Peyer's patch (tissue), 4 donors: ENCODE results near the gene SERGEF. TPM values are rescaled to one million over a fixed set of nuclear protein-coding genes. Genes with fewer than 3 reads are reported as not detected.

Source experiments
- DNase-seq, 3 donors: peaks; one replicate each; pipeline ENCODE4 v3.0.0-alpha.2; 2017 to 2019
- H3K27ac ChIP-seq, 4 donors: fragments of 200-600 bp; sonication (generic); one replicate each; pipeline ENCODE4 v1.5.1; 2016 to 2019
- H3K27me3 ChIP-seq, 2 donors: fragments of 200-600 bp; sonication (generic); one replicate each; pipeline ENCODE4 v1.5.1; 2019
- H3K36me3 ChIP-seq, 3 donors: fragments of 200-600 bp; sonication (generic); one replicate each; pipeline ENCODE4 v1.5.1; 2016 to 2019
- H3K4me1 ChIP-seq, 4 donors: fragments of 200-600 bp; sonication (generic); one replicate each; pipeline ENCODE4 v1.5.1; 2016 to 2019
- H3K4me3 ChIP-seq, 4 donors: fragments of 200-600 bp; sonication (generic); 1 replicate in 3 of 4; 2 replicates in 1 of 4; pipeline ENCODE4 v1.5.1; 2016 to 2019; ENCODE audit warnings: mild to moderate bottlenecking in 1 of 4
- H3K9me3 ChIP-seq, 4 donors: fragments of 200-600 bp; sonication (generic); one replicate each; pipeline ENCODE4 v1.5.1; 2016 to 2019; ENCODE audit warnings: mild to moderate bottlenecking in 1 of 4
- CTCF ChIP-seq, 6 experiments: fragments of 450-650 bp in 4 of 6; fragments of 200-600 bp in 2 of 6; sonication (generic) in 1 of 6; IDR thresholded peaks; one replicate each; pipeline ENCODE4 v1.5.1; 2017 to 2019; ENCODE audit warnings: antibody characterized with exemption in 6 of 6, mild to moderate bottlenecking in 3 of 6, moderate library complexity in 1 of 6
- POLR2A ChIP-seq, 2 donors: fragments of 450-650 bp; IDR thresholded peaks; one replicate each; pipeline ENCODE4 v1.5.1; 2017; ENCODE audit warnings: antibody characterized with exemption in 2 of 2, mild to moderate bottlenecking in 2 of 2, moderate library complexity in 2 of 2
- total RNA-seq, 4 donors: library from RNA; depleted of rRNA; stranded (reverse); fragments of >200 nt; gene quantifications; one replicate each; pipeline ENCODE4 v1.1.0, GENCODE V29; 2016

SERGEF gene
- total RNA-seq, 4 donors from 2014 or later, result 19.4 to 40.4 (median 27.7) TPM

GRCh38 chr11:17788084-17788483 lies 224.8 kb downstream of the SERGEF start:
- no peak overlapping the region for H3K4me3 ChIP-seq
- H3K27ac ChIP-seq, result no peak overlapping the region
- H3K27me3 ChIP-seq, result no peaks in the 10 kb centered on the region
- no peak for DNase-seq
- no peaks in the 10 kb centered on the region for H3K4me1 ChIP-seq
- no peaks in the 10 kb centered on the region for H3K9me3 ChIP-seq
- TF ChIP-seq POLR2A (IDR thresholded peaks at IDR 0.05) (no peak), CTCF (IDR thresholded peaks at IDR 0.05) (no peak)
- H3K36me3 ChIP-seq, result no peaks in the 10 kb centered on the region

- Histone ChIP-seq H3K27ac (no peak overlapping the region), H3K9me3 (no peaks in the 10 kb centered on the region), H3K4me1 (no peaks in the 10 kb centered on the region), H3K4me3 (no peak overlapping the region), H3K36me3 (no peaks in the 10 kb centered on the region), H3K27me3 (no peaks in the 10 kb centered on the region)
- DNase-seq, result no peak
- TF ChIP-seq POLR2A (IDR thresholded peaks at IDR 0.05), result no peak
- TF ChIP-seq CTCF (IDR thresholded peaks at IDR 0.05), result no peak
Observed at GRCh38 chr11:17786824-17787525, 225.9 kb downstream of the SERGEF start.

GRCh38 chr11:17783878-17784277 lies 229.0 kb downstream of the SERGEF start:
- Histone ChIP-seq H3K4me3 (no peak overlapping the region), H3K27ac (no peak overlapping the region), H3K9me3 (no peaks in the 10 kb centered on the region), H3K4me1 (no peaks in the 10 kb centered on the region), H3K36me3 (no peaks in the 10 kb centered on the region), H3K27me3 (no peaks in the 10 kb centered on the region)
- no peak for DNase-seq
- TF ChIP-seq POLR2A (IDR thresholded peaks at IDR 0.05), result no peak
- no peak for TF ChIP-seq CTCF (IDR thresholded peaks at IDR 0.05)

GRCh38 chr11:17782603-17783337 lies 230.1 kb downstream of the SERGEF start:
- DNase-seq, result peak in 1 of 3 donors; percentile 14
- no peaks in the 10 kb centered on the region for H3K9me3 ChIP-seq
- no peak overlapping the region for H3K4me3 ChIP-seq
- no peaks in the 10 kb centered on the region for H3K4me1 ChIP-seq
- no peaks in the 10 kb centered on the region for H3K27me3 ChIP-seq
- H3K36me3 ChIP-seq, result no peaks in the 10 kb centered on the region
- TF ChIP-seq POLR2A (IDR thresholded peaks at IDR 0.05) (no peak), CTCF (IDR thresholded peaks at IDR 0.05) (no peak)
- no peak overlapping the region for H3K27ac ChIP-seq

- DNase-seq, result no peak
- no peaks in the 10 kb centered on the region for H3K9me3 ChIP-seq
- H3K27me3 ChIP-seq, result no peaks in the 10 kb centered on the region
- no peak for TF ChIP-seq CTCF (IDR thresholded peaks at IDR 0.05)
- TF ChIP-seq POLR2A (IDR thresholded peaks at IDR 0.05), result no peak
- no peak overlapping the region for H3K27ac ChIP-seq
- H3K4me1 ChIP-seq, result no peaks in the 10 kb centered on the region
- H3K4me3 ChIP-seq, result no peak overlapping the region
- H3K36me3 ChIP-seq, result no peaks in the 10 kb centered on the region
Observed at GRCh38 chr11:17782145-17782544, 230.7 kb downstream of the SERGEF start.
